OCI-LY7 (cell line): Measurements from ENCODE around the gene ZNF277.

ENCODE experiments used
- CTCF ChIP-seq: fragments of 200-600 bp; sonication (generic); conservative IDR thresholded peaks from 2 replicates; pipeline ENCODE4 v1.5.1; 2014; ENCODE audit warnings: mild to moderate bottlenecking, antibody characterized with exemption, low read length, moderate library complexity, mixed read lengths
- EZH2phosphoT487 ChIP-seq: fragments of 200-600 bp; sonication (generic); IDR thresholded peaks from 2 replicates; pipeline ENCODE4 v1.6.1; 2018; ENCODE audit warnings: low read depth, borderline replicate concordance, mild to moderate bottlenecking, mixed run types, antibody characterized with exemption, low read length, moderate library complexity, mixed read lengths

GRCh38 chr7:112159351-112159750, 47.1 kb upstream of the ZNF277 start:
- TF ChIP-seq CTCF: no peak
- no peak for TF ChIP-seq EZH2phosphoT487
